Activated CD4-positive, alpha-beta T cell treated with anti-CD3 and anti-CD28 coated beads for 4 hours (primary cell): ENCODE data around the gene HDGFL3.
"Not testable (repeated sequence)": the region's sequence is repeated elsewhere in the genome, so short reads cannot be mapped to it uniquely, and the experiment has no call there.

Experiments
- DNase-seq, 2 donors: peaks; one replicate each; pipeline ENCODE4 v3.0.0-alpha.2; 2020

HDGFL3 gene

GRCh38 chr15:83207660-83208366 lies at the start of gene HDGFL3:
Gene HDGFL3, minus strand, starts transcription at chr15:83207823. Its CDS starts 409 bp downstream, at chr15:83207414.
- DNase-seq, result peak; percentile 4 to 34

- DNase-seq, result no peak
Measured at GRCh38 chr15:83250781-83251180, 43.2 kb upstream of the HDGFL3 start.

- no peak for DNase-seq
Measured at GRCh38 chr15:83249030-83249343, 41.4 kb upstream of the HDGFL3 start.

- peak; percentile 1 to 26 for DNase-seq
Measured at GRCh38 chr15:83248151-83249029, 40.8 kb upstream of the HDGFL3 start.

- no peak for DNase-seq
Measured at GRCh38 chr15:83243634-83244033, 36.0 kb upstream of the HDGFL3 start.

- DNase-seq, result no peak
Measured at GRCh38 chr15:83230242-83230641, 22.6 kb upstream of the HDGFL3 start.

GRCh38 chr15:83225449-83225848 lies 17.8 kb upstream of the HDGFL3 start:
- DNase-seq, result no peak

GRCh38 chr15:83221781-83222180 lies 14.2 kb upstream of the HDGFL3 start:
- DNase-seq, result not testable (repeated sequence)

GRCh38 chr15:83219026-83219425 lies 11.4 kb upstream of the HDGFL3 start:
- DNase-seq, result no peak

- no peak for DNase-seq
Measured at GRCh38 chr15:83215306-83215705, 7.7 kb upstream of the HDGFL3 start.

GRCh38 chr15:83210619-83211018 lies 3.0 kb upstream of the HDGFL3 start:
- DNase-seq, result no peak

- DNase-seq, result no peak
Measured at GRCh38 chr15:83209333-83209732, 1.7 kb upstream of the HDGFL3 start.

GRCh38 chr15:83208367-83208661 lies 691 bp upstream of the HDGFL3 start:
- no peak for DNase-seq

- DNase-seq, result peak in 1 of 2 donors; percentile 5
Measured at GRCh38 chr15:83207009-83207659, 489 bp downstream of the HDGFL3 start.

- no peak for DNase-seq
Measured at GRCh38 chr15:83206526-83207008, 1.1 kb downstream of the HDGFL3 start.

GRCh38 chr15:83205725-83206324 lies 1.8 kb downstream of the HDGFL3 start:
- DNase-seq, result no peak

GRCh38 chr15:83204697-83205096 lies 2.9 kb downstream of the HDGFL3 start:
- DNase-seq, result no peak

- DNase-seq, result no peak
Measured at GRCh38 chr15:83203543-83203942, 4.1 kb downstream of the HDGFL3 start.

GRCh38 chr15:83200589-83200988 lies 7.0 kb downstream of the HDGFL3 start:
- DNase-seq, result no peak

GRCh38 chr15:83200162-83200561 lies 7.5 kb downstream of the HDGFL3 start:
- DNase-seq, result no peak

- DNase-seq, result no peak
Measured at GRCh38 chr15:83199288-83199687, 8.3 kb downstream of the HDGFL3 start.

GRCh38 chr15:83198476-83198875 lies 9.1 kb downstream of the HDGFL3 start:
- no peak for DNase-seq

GRCh38 chr15:83194528-83194927 lies 13.1 kb downstream of the HDGFL3 start:
- no peak for DNase-seq
